Activated T-cell treated with anti-CD3 and anti-CD28 coated beads, Interleukin-2, amount 50 U/mL, for 48 hours (primary cell): ENCODE results near the gene IFI35.
A peak's percentile ranks its signal among the peaks of the same experiment; 100 is the strongest.
"Not testable (repeated sequence)": the region's sequence is repeated elsewhere in the genome, so short reads cannot be mapped to it uniquely, and the experiment has no call there.

Experiments
- DNase-seq, 2 experiments: peaks; one replicate each; pipeline ENCODE4 v3.0.0-alpha.2; 2020

IFI35 gene

DNA sequence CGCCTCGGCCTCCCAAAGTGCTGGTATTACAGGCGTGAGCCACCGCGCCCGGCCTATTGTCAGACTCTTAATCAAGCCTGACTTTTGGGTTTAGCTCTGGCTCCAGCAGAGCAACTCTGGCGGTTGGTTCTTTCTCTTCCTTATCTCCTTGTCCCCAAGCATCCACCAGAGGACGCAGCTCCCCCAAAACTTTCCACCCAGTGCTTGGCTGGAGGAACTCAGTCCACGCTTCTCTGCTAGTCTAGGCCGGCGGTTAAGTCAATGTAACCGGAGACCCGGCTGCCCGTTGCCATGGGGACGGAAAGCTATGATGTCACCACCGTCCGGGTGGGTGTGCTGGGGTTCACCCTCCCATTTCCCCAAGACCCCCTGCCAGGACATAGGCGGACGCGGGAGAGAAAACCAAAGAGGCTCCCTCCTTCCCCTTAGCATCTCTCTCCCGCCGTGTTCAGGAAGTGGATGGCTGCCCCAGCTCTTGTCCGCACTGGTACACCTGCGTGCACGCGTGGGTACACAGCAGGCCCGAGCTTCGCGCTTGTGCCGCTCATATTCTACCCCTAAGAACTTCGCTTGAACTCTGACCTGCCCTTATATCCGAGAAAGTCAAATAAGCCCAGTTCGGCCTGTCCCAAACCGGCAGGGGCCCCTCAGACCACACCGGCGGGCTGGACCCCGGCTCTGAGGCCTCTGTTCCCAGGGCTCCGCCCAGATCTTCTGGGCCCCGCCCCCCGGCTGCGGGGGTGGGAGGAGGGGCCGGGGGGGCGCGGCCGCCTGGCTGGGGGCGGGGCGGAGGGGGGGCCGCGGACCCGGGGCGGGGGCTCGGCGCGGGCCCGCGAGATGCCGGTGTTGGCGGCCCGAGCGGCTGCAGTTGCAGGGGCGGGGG lies 18.1 kb downstream of the IFI35 start, which contains the start of gene RND2:
TSS of gene RND2 (plus strand) at position 825 of the 883 bp plus-strand sequence. CDS start 117 bp downstream, outside the sequence.
- peak; percentile 84 to 87 for DNase-seq

DNA sequence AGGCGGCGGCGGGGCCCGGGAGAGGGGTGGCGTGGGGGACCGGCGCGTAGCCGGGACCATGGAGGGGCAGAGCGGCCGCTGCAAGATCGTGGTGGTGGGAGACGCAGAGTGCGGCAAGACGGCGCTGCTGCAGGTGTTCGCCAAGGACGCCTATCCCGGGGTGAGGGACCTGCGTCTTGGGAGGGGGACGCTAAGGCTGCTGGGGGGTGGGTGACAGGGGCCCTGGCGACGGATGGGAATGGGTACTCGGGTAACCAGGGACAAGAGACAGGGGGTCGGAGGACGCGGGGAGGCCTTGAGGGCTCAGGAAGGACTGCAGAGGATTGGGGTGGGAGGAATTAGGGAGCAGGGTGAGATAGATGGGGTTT lies 18.7 kb downstream of the IFI35 start:
- no peak for DNase-seq

DNA sequence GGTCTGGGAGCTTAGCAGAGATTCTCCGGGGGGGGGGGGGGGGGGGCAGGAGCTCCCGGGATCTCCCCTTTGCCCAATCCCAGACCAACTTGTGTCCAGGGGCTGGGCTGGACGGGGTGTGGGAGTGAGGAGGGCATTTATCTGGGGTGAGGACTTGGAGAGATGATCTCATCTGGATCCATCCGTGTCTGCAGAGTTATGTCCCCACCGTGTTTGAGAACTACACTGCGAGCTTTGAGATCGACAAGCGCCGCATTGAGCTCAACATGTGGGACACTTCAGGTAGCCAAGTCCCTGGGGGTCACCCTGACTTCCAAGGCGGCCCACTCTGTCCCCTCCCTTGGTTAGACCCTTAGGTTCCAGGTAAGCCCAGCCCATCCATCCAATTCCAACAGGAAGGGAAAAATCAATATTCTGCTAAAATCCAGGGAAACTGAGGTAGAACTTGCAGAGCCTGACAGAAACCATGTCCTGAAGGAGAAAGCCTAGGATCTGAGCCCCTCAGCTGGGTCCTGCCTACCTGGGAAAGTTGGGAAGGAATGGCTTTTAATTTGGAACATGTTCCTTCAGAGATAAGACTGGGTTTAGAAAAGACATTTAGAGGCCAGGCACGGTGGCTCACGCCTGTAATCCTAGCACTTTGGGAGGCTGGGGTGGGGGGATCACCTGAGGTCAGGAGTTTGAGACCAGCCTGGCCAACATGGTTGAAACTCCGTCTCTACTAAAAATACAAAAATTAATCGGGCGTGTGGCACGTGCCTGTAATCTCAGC lies 19.4 kb downstream of the IFI35 start:
- DNase-seq, result no peak

DNA sequence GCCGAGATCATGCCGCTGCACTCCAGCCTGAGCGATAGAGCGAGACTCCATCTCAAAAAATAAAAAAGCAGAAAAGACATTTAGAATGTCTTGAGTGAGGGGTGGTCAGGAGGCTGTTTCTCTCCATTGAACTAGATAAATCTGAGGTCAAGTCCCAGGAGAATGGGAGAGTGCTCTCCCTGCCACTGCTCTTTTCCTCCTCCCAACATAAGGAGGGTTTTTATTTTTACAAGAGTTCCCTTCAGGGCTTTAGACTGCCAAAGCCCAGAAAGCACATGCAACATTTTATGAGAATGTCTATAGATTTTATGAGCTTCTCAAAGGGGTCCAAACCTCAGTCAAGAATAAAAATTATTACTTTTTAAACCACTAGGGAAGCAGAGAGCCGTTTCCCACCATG lies 20.0 kb downstream of the IFI35 start:
- DNase-seq, result no peak

DNA sequence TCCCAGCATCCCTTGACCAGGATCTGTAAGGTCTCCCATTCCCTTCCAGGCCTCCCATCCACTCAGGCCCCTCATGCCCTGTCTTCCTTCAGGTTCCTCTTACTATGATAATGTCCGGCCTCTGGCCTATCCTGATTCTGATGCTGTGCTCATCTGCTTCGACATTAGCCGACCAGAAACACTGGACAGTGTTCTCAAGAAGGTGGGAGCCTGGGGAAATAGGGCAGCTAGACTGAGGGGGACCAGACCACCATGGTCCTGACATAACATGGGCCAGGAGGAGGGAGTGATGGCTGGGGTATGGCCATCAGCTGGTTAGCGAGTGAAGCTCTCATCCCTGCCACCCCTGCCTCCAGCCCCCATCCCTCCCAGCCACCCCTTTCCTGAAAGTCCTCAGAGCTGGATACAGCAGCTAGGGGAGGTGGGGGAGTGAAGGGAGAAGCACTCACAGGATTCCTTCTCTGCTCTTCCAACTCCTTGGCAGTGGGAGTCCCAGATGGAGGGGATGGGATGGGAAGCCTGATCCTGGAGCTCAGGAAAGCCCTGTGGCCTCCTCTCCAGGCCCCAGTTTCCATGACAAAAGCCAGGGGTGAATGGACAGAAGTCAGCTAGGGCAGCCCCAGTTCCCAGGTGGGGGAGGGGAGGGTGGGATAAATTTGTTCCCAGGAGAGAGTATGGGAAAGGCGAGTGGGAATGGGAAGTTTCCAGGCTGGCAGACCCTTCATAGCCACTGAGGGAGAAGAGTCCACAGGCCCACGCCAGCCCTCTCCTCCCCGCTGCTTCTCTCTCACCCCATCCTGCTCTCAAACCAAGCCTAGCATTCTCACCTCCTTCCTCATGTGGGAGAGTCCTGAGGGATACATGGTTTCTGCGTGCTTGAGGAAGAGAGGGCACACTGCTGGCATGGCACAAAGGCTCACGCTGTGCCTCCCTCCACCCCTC lies 20.8 kb downstream of the IFI35 start:
- no peak for DNase-seq

DNA sequence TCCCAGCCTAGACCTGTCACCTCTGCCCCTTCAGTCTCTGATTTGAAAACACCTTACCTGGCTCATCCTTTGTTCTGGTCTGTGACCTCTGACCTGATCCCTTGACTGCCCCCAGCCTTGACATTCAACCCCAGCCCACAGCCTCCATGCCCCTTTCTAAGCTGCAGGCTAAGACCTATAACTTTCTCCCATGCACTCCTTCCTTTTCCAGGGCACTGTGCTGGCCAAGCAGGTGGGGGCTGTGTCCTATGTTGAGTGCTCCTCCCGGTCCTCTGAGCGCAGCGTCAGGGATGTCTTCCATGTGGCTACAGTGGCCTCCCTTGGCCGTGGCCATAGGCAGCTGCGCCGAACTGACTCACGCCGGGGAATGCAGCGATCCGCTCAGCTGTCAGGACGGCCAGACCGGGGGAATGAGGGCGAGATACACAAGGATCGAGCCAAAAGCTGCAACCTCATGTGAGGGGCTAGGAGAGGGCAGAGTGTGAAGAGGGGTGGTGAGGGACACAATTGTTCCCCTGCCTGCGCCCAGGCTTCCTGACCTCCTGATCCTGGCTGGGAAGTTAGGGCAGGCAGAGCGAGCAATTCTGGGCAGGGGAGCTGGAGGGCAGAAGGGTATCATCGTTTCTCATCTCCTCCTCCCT lies 21.8 kb downstream of the IFI35 start:
- DNase-seq, result no peak

DNA sequence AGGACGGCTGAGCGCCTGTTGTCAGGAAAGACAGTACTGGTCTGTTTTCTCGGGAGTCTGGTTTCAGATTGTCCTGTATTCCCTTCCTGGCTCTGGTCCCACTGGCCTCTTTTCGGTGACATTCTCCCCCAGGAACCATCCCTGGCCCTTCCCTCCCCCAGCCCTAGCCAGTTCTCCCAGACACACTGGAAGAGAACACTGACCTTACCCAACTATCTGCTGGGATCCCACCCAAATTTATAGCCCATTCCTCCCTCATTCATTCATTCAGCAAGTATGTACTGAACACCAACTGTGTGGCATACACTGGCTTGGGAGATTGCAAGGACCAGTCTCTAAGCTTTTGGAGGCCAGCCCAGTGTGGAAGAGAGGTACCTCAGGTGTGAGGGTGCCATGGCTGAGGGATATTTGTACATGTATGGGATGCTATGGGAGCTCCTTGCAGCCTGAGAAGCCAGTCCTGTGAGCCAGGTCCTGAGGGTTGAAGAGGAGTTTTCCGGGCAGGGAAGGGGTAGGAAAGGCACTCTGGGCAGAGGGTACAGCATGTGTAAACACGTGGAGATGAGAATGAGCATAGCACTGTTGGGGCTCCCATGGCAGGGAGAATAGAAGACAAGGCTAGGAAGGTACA lies 23.7 kb downstream of the IFI35 start:
- no peak for DNase-seq

DNA sequence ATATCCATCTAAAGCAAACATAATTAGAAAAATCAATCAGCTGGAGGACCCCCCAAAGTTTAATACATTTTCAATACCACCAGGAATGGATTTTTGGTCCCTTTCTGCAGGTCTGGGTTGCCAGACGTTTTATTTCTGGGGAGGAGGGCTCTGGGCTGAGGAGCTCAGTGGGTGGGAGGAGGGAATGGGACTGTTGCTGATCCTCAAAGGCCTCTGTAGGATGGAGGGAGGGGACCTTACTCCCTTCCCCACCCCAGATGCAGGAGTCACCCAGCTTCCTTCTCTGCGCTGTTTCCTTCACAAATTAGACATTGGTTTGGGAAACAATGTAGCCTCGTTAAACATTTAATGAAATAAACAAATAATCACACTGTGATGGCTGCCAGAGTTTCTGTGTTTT lies 25.1 kb downstream of the IFI35 start:
- DNase-seq, result no peak

DNA sequence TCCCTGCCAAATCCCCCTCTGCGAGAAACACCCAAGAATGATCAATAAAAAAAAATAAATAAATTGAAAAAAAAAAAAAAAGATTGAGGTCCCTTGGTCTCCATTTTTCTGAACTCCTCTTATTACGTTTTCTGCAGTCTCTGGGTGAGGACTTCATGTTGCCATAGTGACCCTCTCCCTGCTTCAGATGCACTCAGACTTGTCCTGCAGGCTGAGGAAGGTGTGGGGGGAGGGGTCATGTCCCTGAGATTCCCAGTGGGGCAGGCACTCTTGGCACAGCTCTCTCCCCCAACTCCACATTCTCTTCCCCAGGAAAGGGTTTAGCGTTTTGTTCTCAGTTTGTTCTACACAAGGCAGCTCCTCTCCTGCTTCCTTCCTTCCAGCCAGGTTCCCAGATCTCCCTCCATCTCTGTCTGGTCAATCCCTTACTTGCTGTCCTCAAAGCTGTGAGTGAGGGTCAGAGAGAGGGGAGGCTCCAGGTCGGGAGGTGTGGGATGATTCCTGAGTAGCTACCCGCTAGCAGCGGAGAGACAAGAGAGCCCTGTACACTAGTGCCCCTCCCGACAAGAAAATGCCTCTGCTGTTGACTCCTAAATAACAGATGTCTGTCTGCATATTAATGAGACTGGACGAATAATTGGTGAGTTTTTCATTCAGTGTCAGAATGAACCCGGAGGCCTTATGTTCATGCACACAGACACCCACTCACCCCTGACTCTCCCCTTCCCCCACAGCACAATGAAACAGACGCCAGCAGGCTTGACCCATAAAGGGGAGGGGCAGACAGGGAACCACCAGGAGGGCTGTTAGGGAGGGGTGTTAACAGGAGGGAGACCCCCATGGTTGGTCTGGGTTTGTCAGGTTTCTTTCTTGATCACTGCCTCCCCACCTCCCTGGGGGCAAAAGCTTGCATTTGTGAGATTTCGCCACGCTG lies 27.6 kb downstream of the IFI35 start:
- DNase-seq, result no peak

DNA sequence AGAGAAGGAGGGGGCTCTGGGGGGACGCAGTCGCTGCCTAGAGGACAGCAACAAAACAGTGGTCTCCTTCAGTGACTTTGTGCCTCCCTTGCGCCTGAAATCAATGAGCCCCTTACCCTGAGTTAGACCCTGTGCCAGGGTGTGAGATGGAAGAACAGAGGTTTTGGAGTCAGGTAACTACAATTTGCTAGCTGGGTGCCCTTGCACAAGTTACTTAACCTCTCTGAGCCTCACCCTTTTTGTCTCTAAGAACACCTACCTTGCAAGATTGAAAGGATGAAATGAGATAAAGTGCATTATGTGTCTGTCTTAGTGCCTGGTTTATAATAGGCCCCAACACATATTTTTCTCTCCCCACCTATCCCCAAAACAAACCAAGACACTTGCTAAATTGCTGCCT lies 28.3 kb downstream of the IFI35 start:
- no peak for DNase-seq

DNA sequence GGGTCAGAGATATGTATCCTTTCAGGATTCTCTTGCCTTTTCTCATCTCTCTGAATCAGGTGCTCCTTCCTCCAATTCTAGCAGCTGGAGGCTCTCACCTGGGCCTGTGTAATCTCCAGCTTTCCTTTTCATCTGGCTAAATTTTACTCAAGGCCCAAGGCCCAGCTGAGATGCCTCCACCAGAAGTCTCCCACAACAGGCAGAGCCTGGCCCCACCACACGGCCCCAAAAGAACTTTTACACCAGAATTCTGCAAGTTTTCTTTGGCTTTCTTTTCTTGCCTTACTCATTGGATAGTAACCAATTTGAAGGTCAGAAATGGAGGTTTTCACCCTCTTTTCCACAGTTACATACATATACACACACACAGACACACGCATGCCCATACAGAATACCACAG lies 33.1 kb downstream of the IFI35 start:
- DNase-seq, result no peak

DNA sequence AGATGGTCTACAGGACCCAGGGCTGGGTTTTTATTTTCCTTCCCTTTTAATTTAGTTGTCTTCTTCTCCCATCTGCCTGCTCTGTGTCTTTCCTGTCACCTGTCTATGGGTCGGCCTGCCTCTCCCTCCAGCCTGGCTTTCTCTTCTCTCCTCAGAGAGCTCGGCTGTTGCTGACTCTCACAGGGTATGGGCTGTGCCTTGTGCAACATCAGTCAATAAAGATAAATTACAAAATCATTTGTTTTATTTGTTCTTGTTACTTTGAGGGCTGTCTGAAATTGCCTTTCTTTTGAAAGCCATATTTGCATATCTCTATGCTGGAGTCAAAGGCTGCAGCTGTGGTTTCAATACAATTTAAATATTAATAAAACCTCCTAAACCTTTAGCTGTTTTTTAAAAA lies 34.1 kb downstream of the IFI35 start:
- DNase-seq, result no peak

DNA sequence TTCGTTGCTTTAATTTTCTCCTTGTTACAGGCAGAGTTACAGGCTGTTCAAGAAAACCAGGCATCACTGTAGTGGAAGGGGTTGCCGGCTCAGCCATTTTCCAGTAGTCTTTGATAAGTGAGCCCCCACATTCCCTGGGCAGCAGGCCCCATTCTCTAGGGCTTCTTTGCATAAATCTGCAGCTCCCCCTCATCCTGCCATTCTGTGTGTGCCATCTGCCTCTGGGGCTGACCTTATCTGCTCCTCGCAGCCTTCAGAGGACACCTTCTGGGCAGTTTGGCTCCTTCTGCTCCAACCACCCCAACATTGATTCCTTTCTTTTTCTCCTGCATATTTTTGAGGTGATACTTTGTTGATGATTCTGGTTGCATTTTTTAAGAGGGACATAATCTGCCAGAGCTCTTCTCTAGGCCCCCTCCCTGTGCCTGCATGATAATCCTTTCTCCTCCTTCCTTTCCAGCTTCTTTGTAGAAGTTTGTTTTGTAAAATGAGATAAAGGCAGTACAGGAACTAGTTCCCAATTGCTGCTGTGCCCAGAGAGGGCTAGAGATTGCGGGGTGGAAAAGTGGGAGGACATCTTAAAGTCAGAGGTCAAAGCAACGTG lies 35.5 kb downstream of the IFI35 start:
- no peak for DNase-seq

DNA sequence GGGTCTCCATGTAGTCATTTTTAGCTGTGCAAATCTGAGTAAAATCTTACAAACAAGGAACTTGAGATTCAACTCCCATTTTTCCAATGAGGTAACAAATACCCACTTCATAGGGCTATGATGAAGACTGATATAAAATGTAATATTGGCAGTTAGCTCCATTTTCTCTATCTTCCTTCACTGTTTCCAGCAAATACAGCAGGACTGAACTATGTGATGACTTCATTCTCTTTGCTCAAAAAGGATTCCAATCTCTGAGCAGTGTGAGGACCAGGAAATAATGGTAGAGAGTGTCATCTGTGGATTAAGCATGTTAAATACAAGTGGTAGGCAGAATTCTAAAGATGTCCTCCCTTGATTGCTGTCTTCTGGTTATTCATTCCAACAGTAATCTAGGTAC lies 36.7 kb downstream of the IFI35 start:
- no peak for DNase-seq

DNA sequence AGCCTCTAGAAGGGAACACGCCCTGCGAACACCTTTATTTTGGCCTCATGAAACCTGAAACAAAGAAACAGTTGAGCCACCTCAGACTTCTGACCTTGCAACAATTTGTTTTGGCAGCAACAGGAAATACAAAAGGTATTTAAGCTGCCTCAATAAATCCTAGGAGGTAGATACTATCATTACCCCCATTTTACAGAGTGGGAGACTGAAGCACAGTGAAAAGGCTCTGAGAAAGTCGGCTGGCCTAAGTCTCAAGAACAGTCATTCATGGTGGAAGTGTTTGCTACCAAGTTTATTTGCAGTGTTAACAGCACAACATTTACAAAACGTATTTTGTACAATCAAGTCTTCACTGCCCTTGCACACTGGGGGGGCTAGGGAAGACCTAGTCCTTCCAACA lies 37.4 kb downstream of the IFI35 start:
- DNase-seq, result no peak

DNA sequence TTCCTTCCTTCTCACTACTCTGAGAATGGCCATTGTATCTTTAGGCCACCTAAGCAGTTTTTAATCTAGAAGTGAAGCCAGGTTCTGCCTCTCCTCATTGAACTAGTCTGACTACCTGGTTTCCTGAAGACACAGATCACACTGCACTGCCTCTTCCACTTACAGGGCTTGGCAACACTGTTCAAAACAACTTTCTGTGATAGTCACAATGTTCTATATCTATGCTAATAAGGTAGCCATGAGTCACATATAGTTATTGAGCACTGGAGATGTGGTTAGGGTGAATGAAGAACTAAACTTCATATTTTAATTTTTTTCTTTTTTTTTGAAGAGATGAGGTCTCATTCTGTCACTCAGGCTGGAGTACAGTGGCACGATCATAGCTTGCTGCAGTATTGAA lies 45.4 kb downstream of the IFI35 start:
- no peak for DNase-seq

DNA sequence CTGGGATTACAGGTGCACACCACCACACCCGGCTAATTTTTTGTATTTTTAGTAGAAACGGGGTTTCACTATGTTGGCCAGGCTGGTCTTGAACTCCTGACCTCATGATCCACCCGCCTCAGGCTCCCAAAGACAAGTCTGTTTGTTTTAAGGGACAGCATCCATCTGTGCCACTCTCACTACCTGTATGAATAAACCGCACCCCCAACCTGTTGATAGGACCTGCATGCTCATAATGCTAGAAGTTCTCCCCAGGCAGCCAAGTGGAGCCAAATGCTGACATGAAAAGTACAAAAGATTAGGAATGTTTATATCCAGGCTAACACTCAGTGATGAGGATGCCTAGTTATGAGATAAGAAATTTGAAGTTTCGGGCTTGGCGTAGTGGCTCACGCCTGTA lies 46.4 kb downstream of the IFI35 start:
- DNase-seq, result not testable (repeated sequence)

DNA sequence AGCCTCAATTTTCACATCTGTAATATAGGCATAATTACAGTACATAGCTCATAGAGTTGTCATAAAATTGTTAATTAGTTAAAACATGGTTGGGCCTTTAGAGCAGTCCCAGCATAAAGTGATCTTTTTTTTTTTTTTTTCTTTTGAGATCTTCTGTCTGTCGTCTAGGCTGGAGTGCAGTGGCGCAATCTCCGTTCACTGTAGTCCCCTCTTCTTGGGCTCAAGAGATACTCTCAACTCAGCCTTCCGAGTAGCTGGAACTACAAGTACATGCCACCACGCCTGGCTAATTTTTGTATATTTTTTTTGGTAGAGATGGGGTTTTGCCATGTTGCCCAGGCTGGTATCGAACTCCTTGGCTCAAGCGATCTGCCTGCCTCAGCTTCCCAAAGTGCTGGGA lies 49.5 kb downstream of the IFI35 start:
- no peak for DNase-seq

DNA sequence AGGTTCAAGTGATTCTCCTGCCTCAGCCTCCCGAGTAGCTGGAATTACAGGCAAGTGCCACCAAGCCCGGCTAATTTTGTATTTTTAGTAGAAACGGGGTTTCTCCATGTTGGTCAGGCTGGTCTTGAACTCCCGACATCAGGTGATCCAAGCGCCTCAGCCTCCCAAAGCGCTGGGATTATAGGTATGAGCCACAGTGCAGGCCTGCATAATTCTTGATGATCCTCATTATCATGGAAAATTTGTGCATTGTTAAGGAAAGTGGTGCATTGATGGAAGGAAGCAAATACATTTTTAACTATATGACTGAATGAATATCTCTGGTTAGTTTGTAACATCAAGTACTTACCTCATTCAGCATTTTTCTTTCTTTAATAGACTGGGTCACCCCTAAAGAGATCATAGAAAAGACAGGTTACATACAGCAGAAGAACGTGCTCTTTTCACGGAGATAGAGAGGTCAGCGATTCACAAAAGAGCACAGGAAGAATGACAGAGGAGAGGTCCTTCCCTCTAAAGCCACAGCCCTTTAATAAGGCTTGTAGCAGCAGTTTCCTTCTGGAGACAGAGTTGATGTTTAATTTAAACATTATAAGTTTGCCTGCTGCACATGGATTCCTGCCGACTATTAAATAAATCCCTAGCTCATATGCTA lies 56.5 kb downstream of the IFI35 start:
- no peak for DNase-seq
